ENCODE data around the gene BAG5.
"Not testable (repeated sequence)": the region's sequence is repeated elsewhere in the genome, so short reads cannot be mapped to it uniquely, and the experiment has no call there.

Gene BAG5

GRCh38 chr14:103562429-103563225 lies at the start of gene BAG5, which contains the start of gene COA8:
Gene BAG5 (minus strand): TSS chr14:103562657. CDS start chr14:103561164, 1,493 bp downstream.
Gene COA8 (plus strand): TSS chr14:103562960. CDS start chr14:103563002, 42 bp downstream.
- peak; percentile 38 to 77 for DNase-seq (ENCODE audit: extremely low read depth in 1 of 2, low read depth in 1 of 2)

DNA sequence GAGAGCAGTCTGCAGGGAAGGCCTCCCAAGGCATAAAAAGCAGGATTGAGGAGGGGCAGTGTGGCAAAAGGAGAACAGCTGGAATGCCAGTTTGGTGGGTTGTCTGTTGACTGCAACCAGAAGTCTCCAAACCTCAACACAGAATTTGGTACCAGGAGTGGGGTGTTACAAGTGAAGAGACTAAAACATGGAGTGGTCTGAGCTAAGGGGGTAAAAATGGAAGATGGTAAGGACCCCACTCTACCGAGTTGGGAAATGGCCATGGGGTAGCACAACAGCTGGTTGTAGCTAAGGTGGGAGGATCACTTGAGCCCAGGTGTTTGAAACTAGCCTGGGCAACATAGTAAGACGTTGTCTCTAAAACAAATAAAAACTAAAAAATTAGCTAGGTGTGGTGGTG lies 48.8 kb upstream of the BAG5 start:
- no peak for DNase-seq (ENCODE audit: extremely low read depth in 1 of 2, low read depth in 1 of 2)

DNA sequence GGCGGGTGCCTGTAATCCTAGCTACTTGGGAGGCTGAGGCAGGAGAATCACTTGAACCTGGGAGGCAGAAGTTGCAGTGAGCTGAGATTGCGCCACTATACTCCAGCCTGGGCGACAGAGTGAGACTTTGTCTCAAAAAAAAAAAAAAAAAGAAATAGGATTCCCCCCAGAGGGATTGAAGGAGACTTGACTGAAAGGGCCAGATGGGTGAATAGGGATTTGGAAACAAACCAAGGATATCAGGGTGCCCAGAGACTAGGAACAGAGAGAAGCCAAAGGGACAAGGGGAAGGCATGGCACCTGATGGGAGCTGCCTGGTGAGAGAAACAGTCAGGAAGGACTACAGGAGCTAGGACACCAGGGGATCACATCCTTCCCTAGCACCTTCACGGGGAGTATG lies 46.6 kb upstream of the BAG5 start:
- not testable (repeated sequence) for DNase-seq (ENCODE audit: extremely low read depth in 1 of 2, low read depth in 1 of 2)

- no peak for DNase-seq (ENCODE audit: extremely low read depth in 1 of 2, low read depth in 1 of 2)
Measured at GRCh38 chr14:103607822-103608221, 45.4 kb upstream of the BAG5 start.

DNA sequence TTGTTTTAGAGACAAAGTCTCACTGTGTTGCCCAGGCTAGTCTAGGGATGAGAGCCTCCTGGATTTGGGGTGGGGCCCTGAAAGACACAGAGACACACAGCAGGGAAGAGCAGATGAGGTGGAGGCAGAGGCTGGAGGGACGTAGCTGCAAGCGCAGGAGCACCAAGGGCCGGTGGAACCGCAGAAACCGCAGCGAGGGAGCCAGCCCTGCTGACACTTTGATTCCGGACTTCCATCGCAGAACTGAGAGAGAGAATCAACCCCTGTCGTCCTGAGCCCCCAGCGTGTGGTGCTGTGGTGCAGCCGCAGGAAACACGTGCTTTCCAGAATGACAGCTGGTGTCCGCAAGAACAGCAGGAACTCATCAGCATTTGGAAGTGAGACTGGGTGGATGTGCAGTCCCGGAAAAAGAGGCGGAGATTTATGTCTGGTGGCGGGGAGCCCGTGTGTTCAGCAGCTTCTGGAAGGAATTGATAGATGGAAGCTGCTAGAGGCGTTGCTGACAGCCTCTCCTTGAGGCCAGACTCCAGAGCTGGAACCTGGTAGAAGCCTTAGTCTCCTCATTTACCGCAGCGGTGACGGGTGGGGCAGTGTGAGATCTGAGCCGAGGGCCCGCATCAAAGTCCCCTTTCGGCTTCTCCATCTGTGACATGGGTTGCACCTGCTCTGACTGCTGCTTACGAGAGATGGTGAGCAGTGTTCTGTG lies 44.7 kb upstream of the BAG5 start:
- DNase-seq (ENCODE audit: extremely low read depth in 1 of 2, low read depth in 1 of 2), result no peak

GRCh38 chr14:103604620-103605019 lies 42.2 kb upstream of the BAG5 start:
- DNase-seq (ENCODE audit: extremely low read depth in 1 of 2, low read depth in 1 of 2), result no peak

DNA sequence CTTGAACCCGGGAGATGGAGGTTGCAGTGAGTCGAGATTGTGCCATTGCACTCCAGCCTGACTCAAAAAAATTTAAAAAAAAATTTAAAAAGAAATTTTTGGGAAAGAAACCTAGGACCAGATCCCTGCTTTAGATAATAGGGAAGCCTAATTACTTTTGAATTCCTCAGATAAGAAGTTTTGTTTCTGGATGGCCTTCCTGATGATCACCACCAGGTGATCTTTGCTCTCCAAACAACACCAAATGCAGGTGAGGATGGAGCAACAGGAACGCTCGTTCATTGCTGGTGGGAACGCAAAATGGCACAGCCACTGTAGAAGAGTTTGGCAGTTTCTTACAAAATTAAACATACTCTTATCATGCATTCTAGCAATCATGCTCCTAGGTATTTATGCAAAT lies 38.0 kb upstream of the BAG5 start:
- DNase-seq (ENCODE audit: extremely low read depth in 1 of 2, low read depth in 1 of 2), result no peak

GRCh38 chr14:103597623-103598377 lies 35.3 kb upstream of the BAG5 start:
- no peak for DNase-seq (ENCODE audit: extremely low read depth in 1 of 2, low read depth in 1 of 2)

- no peak for DNase-seq (ENCODE audit: extremely low read depth in 1 of 2, low read depth in 1 of 2)
Measured at GRCh38 chr14:103594265-103594664, 31.8 kb upstream of the BAG5 start.

GRCh38 chr14:103593577-103593976 lies 31.1 kb upstream of the BAG5 start:
- DNase-seq (ENCODE audit: extremely low read depth in 1 of 2, low read depth in 1 of 2), result no peak

GRCh38 chr14:103584326-103584915 lies 22.0 kb upstream of the BAG5 start:
- no peak for DNase-seq (ENCODE audit: extremely low read depth in 1 of 2, low read depth in 1 of 2)

GRCh38 chr14:103581954-103582703 lies 19.7 kb upstream of the BAG5 start:
- no peak for DNase-seq (ENCODE audit: extremely low read depth in 1 of 2, low read depth in 1 of 2)

- no peak for DNase-seq (ENCODE audit: extremely low read depth in 1 of 2, low read depth in 1 of 2)
Measured at GRCh38 chr14:103581206-103581605, 18.7 kb upstream of the BAG5 start.

- DNase-seq (ENCODE audit: extremely low read depth in 1 of 2, low read depth in 1 of 2), result no peak
Measured at GRCh38 chr14:103578401-103579075, 16.1 kb upstream of the BAG5 start.

DNA sequence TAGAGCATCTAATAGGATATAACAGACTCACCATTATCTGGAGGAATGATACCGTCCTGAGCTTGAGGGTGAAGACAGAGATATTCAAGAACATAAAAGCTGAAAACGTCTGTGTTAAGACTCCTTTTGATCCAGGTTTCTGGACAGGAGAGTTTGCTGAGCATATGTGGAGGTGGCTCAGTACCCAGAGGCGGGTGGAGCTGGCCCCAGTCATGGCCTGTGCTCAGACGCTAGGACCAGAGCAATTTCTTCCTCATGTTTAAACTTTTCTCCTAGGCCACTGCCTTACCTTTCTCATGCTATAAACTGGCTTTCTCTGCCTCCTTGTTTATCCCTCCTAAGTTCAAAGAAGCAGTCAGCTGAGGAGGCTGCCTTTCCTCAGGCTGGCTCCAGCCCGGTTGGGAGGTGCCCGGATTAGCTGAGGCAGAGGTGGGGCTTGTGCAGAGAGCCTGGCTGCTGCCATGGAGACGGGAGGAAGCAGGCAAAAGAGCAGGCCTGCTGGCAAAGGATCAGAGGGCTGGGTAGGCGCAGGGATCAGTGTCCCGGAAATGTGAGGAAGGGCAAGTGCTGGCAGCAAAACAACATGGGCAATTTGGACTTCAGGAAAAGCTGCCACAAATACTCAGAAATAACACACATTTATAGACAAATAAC lies 14.0 kb upstream of the BAG5 start:
- no peak for DNase-seq (ENCODE audit: extremely low read depth in 1 of 2, low read depth in 1 of 2)

- DNase-seq (ENCODE audit: extremely low read depth in 1 of 2, low read depth in 1 of 2), result no peak
Measured at GRCh38 chr14:103574707-103575285, 12.3 kb upstream of the BAG5 start.

DNA sequence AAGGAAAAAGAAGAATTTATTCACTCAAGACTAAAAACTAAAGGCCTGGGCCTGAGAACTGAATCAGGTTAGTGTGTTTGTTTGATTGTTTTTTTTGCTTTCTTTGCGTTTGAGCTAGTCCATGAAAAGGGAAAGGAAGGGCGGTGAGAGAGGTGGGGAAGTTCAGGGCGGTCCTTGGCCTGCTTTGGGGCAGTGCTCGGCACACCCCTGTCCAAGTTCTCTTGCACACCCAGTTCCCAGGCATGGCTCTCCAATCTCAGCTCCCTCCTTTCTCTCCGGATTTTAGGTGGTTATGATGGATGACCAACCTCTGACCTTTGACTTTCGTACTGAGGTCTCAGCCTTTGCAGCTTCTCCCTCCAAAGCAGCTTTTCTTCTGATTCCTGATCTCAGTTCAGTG lies 11.6 kb upstream of the BAG5 start:
- DNase-seq (ENCODE audit: extremely low read depth in 1 of 2, low read depth in 1 of 2), result no peak

- DNase-seq (ENCODE audit: extremely low read depth in 1 of 2, low read depth in 1 of 2), result no peak
Measured at GRCh38 chr14:103569408-103569807, 7.0 kb upstream of the BAG5 start.

GRCh38 chr14:103568952-103569351 lies 6.5 kb upstream of the BAG5 start:
- DNase-seq (ENCODE audit: extremely low read depth in 1 of 2, low read depth in 1 of 2), result no peak
